HK-2 (cell line): ENCODE data around the gene COL9A3.

Experiments used
- DNase-seq: peaks from one replicate; pipeline ENCODE4 v3.0.0-alpha.2; 2018; ENCODE audit not compliant: unreplicated experiment

The COL9A3 gene

GRCh38 chr20:62811320-62811719 lies 5.5 kb upstream of the COL9A3 start:
- DNase-seq, result no peak

- no peak for DNase-seq
Observed at GRCh38 chr20:62811720-62812119, 5.1 kb upstream of the COL9A3 start.

- DNase-seq, result no peak
Observed at GRCh38 chr20:62812181-62812906, 4.5 kb upstream of the COL9A3 start.

GRCh38 chr20:62812907-62813200 lies 4.0 kb upstream of the COL9A3 start:
- no peak for DNase-seq

GRCh38 chr20:62813588-62813987 lies 3.3 kb upstream of the COL9A3 start:
- DNase-seq, result no peak

DNA sequence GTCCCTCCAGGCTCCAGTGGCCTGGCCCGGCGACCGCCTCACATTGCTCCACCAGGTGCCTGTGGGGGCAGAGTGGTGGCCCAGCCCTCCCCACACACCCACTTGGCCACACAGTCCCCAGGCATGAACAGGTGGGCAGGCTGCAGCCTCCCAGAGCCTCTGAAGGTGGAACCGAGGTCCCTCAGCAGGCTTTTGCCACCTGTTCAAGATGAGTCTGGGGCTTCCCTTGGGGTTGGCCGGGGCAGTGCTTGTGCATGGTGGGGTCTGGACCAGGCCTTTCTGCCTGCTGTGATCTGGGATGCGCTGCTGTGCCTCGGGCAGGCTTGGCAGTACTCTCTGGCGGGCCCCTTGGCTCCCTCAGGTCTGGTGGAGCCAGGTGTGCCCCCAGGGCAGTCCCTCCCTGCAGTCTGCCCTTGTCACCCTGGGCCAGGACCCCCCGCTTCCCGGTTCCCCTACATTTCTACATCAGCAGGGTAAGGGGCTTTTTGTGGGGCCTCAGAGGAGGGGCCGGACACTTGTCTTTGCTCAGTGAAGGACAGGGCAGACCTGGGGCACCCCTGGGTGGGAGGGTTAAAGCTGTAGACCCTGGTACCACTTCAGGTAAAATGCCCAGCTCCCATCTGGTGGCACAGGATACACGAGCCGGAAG lies 2.7 kb upstream of the COL9A3 start:
- DNase-seq, result no peak

- DNase-seq, result no peak
Observed at GRCh38 chr20:62814709-62815065, 2.2 kb upstream of the COL9A3 start.

- no peak for DNase-seq
Observed at GRCh38 chr20:62815066-62815991, 1.5 kb upstream of the COL9A3 start.

- no peak for DNase-seq
Observed at GRCh38 chr20:62816031-62816883, 593 bp upstream of the COL9A3 start.

DNA sequence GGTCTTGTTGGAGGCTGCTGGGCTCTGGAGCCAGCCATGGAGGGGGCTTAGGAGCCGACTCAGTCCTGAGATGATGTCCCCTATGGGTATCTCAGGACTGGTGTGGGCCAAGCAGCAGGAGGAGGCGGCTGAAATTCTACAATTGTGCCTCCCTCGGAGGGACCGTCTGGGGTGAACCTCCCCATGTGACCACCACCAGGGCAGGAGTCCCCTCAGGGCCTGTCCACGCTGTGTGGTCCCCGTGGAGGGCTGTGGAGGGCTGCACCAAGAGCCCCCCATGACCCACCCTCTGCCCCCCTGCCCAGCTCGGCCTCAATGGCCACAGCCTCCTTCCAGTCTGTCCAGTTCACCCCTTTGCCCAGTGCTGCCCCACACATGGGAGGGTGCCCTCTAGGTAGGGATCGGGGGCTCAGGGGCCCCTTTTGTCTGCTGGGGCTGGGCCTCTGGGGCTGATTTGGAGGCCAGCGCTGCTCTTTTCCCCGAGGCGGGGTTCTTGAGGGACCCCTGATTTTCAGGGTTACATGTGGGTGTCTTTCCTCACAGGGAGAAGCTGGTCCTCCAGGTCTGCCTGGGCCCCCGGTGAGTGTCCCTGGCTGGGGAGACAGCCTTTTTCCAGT lies 1.2 kb downstream of the COL9A3 start:
- DNase-seq, result no peak

DNA sequence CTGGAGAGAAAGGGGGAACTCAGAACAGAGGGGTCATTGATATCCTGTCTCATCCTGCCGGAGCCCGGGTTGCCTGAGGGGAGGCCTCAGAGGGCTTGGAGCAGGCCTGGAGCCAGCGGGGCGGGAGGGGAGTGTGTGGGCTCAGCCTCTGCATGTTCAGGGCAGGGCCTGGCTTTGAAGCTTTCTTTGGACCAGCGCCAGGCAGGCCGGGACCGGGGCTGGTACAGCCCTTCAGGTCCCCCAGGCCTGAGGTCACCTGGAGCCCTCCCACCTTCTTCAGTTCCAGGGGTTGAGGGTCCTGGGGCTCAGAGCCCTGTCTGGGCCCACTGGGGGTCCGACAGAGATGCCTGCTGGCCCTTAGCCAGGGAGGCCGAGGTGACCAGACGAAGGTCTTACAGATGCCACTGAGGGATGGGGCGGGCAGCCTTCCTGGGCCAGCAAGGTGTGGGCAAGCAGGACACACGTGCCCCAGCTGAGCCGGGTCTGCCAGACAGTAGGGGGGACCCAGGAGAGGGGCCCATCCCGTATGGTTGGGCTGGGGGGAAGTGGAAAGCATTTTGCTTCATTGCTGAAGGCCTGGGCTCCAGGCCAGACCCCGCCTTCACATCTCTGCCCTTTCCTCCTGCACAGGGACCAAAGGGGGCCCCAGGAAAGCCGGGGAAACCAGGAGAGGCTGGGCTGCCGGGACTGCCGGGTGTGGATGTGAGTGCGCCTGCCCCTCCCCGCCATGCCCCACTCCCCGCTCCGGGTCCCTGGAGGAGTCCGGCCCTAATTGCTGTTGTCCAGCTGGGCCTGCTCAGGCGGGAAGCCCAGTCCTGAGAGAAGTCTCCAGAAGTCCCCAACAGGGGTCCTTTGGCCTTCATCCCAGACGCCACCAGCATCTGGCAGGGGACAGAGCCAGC lies 2.0 kb downstream of the COL9A3 start:
- DNase-seq, result peak; percentile 65

DNA sequence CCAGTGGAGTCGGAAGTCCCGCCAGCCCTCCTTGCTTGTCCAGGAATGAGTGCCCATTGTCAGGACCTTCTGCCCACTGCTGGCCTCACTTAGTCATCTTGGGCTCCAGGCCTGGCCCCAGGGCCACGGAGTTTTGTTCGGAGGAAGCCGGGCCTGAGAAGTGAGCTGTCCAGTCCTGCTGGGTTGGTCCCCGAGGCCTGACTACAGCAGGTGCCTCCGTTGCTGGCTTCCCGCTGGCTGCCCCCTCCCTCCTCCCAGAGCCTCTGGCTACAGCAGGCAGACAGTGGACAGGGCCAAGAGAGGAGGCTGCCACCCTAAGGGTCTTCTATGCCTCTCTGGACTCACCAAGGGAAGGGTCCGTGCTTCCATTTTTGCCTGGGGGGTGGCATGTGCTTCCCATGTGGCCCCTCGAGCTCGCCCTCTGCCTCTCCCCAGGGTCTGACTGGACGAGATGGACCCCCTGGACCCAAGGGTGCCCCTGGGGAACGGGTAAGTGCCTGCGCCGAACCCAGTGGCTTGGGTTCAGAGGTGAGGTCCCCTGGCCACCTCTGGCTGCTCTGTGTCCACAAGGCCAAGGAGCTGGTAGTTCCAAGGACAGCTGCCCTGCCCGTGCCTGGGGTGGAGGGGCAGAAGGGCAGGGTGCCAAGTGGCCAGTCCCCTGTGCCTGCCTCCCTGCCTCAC lies 2.8 kb downstream of the COL9A3 start:
- peak; percentile 58 for DNase-seq

- no peak for DNase-seq
Observed at GRCh38 chr20:62820208-62820961, 3.5 kb downstream of the COL9A3 start.

GRCh38 chr20:62820962-62821725 lies 4.3 kb downstream of the COL9A3 start:
- no peak for DNase-seq

DNA sequence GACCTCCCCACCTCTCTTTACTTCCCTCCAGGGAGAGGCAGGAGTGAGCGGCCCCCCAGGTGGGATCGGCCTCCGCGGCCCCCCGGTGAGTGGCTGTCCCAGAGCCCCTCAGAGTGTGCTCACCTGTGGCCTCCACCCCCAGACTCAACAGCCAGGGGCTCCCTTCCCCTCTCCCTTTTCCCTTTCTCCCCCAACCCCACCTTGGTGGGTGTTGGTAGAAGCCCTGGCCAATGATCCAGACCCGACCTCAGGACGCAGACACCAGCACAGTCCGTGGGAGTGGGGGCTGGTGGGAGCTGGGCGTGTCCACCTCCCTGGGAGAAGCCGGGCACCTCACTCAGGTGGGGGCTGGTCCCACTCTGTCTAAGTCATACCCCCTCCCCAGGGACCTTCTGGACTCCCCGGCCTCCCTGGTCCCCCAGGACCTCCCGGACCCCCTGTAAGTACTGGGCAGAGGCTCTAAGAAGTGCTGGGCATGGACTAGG lies 4.9 kb downstream of the COL9A3 start:
- DNase-seq, result no peak

DNA sequence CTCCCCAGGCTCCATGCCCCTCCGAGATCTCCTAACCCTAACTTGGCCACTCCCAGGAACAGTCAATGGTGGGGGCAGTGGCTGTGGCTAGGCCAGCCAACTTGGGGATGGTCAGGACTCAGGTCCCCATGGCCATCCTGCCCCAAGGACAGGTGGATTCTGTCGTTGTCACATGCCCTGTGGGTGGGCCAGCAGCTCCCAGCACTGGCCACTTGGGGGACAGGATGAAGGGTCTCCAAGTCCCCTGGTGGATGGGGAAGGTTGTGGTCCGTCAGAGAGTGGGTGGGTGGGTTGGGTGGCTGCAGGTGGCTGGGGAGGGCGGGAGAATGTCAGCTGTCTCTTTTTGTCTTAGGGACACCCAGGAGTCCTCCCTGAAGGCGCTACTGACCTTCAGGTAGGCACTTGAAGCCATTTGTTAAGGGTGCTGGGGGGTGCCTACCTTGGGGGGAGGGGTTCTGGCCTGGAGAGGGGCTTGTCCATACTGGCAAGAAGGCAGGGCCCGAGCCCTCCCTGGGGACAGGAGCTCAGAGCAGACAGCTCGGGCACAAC lies 5.5 kb downstream of the COL9A3 start:
- DNase-seq, result no peak

GRCh38 chr20:62822788-62823651 lies 6.2 kb downstream of the COL9A3 start:
- DNase-seq, result peak; percentile 78
